HepG2 (cell line): ENCODE data around the gene NDUFC1.

Experiments used
- ARNT2 ChIP-seq: sonication (generic); formaldehyde crosslinking; IDR thresholded peaks from 2 replicates; pipeline ENCODE4 v1.8.0; 2022; ENCODE audit warnings: mild to moderate bottlenecking, low read depth, missing genetic modification reagents, moderate library complexity
- EP300 ChIP-seq, 3 experiments: sonication (generic) in 1 of 3; formaldehyde crosslinking in 1 of 3; IDR thresholded peaks; 2 replicates each; pipeline versions ENCODE4 v1.5.1 to v1.6.1; 2011 to 2020; ENCODE audit warnings: low read depth in 2 of 3, low read length in 2 of 3, borderline replicate concordance in 1 of 3, improper control_type of control experiment in 1 of 3, mild to moderate bottlenecking in 1 of 3, missing genetic modification reagents in 1 of 3, moderate library complexity in 1 of 3
- TARDBP ChIP-seq: sonication (generic); formaldehyde crosslinking; IDR thresholded peaks from 2 replicates; pipeline ENCODE4 v1.8.0; 2022; ENCODE audit warnings: mild to moderate bottlenecking, missing genetic modification reagents
- TRIM24 ChIP-seq: sonication (generic); formaldehyde crosslinking; IDR thresholded peaks from 2 replicates; pipeline ENCODE4 v1.8.0; 2022; ENCODE audit warnings: mild to moderate bottlenecking, missing genetic modification reagents
- ZZZ3 ChIP-seq: sonication (generic); formaldehyde crosslinking; IDR thresholded peaks from 2 replicates; pipeline ENCODE4 v1.4.0; 2020; ENCODE audit warnings: missing genetic modification reagents, mild to moderate bottlenecking, borderline replicate concordance
- TF ChIP-seq, protein P1 (sequence below): sonication (generic); formaldehyde crosslinking; IDR thresholded peaks from 2 replicates; pipeline ENCODE4 v1.5.0; 2020; ENCODE audit warnings: mild to moderate bottlenecking, missing genetic modification reagents, moderate library complexity
- TF ChIP-seq, protein P2 (sequence below), 2 experiments: IDR thresholded peaks; 2 replicates each; pipeline ENCODE4 v1.6.1; 2011 to 2012; ENCODE audit warnings: low read length in 2 of 2, borderline replicate concordance in 1 of 2, low read depth in 1 of 2, mild to moderate bottlenecking in 1 of 2, moderate library complexity in 1 of 2

DNA sequence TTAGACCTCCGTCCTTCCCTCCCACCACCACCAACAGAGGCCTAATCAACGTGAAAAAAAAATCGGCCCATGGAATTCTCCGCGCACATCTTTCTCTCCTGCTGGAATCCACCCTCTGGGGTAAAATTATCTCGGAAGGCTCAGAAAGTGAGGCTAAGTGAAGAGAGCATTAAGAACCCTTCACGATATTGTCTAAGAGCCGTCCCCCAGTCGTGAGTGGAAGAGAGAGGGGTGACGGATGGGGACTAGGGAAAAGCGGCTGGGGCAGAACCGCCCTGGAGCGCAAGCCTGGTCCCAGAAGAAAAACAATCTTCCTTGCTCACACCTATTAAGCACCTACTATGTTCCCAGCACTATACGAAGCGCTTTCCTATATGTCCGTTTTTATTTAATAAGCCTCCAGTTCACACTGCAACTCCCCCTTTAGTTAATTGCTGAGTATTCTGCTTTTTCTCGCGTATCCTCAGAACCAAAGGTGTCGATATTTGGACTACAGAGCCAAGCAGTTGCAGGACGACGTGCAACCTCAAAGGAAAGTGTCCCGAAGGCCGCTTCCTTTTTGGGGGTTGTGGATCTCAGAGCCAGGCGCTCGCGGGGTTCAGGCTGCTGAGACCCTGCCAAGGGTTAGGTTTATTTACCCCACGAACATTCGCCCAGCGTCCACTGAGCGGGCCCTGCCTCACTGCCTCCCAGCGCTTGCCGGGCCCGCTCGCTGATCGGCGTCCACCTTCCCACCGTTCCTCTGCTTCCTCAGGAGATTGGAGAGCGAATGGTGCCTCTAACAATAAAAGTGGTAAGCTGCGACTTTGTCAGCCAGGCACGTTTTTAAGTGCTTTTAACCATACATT, 23.1 kb downstream of the NDUFC1 start:
- TF ChIP-seq ZZZ3 (CRISPR knock-in tag) (no peak), EP300 (IDR thresholded peaks at IDR 0.05; ENCODE audit: low read depth in 2 of 2, low read length in 2 of 2) (no peak), EP300 (CRISPR knock-in tag; IDR thresholded peaks at IDR 0.05; ENCODE audit: borderline replicate concordance) (no peak), TARDBP (CRISPR knock-in tag) (no peak), TRIM24 (CRISPR knock-in tag) (no peak), ARNT2 (CRISPR knock-in tag) (no peak)
- TF ChIP-seq, protein P1, sequence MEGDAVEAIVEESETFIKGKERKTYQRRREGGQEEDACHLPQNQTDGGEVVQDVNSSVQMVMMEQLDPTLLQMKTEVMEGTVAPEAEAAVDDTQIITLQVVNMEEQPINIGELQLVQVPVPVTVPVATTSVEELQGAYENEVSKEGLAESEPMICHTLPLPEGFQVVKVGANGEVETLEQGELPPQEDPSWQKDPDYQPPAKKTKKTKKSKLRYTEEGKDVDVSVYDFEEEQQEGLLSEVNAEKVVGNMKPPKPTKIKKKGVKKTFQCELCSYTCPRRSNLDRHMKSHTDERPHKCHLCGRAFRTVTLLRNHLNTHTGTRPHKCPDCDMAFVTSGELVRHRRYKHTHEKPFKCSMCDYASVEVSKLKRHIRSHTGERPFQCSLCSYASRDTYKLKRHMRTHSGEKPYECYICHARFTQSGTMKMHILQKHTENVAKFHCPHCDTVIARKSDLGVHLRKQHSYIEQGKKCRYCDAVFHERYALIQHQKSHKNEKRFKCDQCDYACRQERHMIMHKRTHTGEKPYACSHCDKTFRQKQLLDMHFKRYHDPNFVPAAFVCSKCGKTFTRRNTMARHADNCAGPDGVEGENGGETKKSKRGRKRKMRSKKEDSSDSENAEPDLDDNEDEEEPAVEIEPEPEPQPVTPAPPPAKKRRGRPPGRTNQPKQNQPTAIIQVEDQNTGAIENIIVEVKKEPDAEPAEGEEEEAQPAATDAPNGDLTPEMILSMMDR (CRISPR knock-in tag), result no peak
- TF ChIP-seq, protein P2, sequence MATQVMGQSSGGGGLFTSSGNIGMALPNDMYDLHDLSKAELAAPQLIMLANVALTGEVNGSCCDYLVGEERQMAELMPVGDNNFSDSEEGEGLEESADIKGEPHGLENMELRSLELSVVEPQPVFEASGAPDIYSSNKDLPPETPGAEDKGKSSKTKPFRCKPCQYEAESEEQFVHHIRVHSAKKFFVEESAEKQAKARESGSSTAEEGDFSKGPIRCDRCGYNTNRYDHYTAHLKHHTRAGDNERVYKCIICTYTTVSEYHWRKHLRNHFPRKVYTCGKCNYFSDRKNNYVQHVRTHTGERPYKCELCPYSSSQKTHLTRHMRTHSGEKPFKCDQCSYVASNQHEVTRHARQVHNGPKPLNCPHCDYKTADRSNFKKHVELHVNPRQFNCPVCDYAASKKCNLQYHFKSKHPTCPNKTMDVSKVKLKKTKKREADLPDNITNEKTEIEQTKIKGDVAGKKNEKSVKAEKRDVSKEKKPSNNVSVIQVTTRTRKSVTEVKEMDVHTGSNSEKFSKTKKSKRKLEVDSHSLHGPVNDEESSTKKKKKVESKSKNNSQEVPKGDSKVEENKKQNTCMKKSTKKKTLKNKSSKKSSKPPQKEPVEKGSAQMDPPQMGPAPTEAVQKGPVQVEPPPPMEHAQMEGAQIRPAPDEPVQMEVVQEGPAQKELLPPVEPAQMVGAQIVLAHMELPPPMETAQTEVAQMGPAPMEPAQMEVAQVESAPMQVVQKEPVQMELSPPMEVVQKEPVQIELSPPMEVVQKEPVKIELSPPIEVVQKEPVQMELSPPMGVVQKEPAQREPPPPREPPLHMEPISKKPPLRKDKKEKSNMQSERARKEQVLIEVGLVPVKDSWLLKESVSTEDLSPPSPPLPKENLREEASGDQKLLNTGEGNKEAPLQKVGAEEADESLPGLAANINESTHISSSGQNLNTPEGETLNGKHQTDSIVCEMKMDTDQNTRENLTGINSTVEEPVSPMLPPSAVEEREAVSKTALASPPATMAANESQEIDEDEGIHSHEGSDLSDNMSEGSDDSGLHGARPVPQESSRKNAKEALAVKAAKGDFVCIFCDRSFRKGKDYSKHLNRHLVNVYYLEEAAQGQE (IDR thresholded peaks at IDR 0.05; ENCODE audit: borderline replicate concordance in 1 of 2, low read depth in 1 of 2, low read length in 2 of 2), result no peak
